ENCODE results near the gene POU6F2.

POU6F2 gene

DNA sequence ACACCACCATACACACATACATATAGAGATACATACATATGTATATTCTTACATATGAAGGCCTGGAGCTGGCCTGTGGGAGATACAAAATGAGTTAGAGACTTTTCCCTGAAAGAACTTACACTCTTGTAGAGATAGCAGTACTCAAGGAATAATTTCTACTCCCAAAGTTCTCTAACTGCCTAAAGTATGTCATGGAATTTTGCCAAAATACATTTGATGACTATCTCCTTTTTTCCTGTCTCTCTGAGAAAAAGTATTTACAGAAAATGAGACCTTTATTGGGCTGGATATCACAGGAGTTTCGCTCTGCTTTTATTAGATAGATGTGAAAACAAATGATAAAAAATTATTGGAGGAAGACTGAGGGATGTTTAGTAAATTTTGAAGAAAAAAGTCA is 220.1 kb downstream of the POU6F2 start:
- peak overlapping the region; percentile 43 for H3K27ac ChIP-seq
- TF ChIP-seq, protein P1, sequence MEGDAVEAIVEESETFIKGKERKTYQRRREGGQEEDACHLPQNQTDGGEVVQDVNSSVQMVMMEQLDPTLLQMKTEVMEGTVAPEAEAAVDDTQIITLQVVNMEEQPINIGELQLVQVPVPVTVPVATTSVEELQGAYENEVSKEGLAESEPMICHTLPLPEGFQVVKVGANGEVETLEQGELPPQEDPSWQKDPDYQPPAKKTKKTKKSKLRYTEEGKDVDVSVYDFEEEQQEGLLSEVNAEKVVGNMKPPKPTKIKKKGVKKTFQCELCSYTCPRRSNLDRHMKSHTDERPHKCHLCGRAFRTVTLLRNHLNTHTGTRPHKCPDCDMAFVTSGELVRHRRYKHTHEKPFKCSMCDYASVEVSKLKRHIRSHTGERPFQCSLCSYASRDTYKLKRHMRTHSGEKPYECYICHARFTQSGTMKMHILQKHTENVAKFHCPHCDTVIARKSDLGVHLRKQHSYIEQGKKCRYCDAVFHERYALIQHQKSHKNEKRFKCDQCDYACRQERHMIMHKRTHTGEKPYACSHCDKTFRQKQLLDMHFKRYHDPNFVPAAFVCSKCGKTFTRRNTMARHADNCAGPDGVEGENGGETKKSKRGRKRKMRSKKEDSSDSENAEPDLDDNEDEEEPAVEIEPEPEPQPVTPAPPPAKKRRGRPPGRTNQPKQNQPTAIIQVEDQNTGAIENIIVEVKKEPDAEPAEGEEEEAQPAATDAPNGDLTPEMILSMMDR (conservative IDR thresholded peaks at IDR 0.05): no peak

DNA sequence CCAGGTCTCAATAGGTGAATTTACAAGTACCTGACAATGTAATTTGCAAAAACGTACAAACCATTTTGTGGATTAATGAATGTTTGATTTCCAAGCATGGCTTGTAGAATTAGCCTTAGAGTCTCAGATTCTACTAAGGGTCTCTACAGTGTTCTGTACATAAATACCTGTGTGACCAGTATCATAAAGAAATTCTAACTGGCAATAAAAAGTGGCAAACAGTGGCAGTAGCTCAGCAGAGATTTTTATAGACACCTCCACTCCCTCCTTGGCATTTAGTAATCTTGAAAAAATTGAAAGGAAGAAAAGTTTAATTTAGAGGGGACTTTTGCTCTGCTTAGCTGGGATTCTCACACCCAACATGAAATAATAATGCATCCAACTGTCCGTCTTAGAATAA is 220.8 kb downstream of the POU6F2 start:
- H3K27ac ChIP-seq: peak overlapping the region; percentile 43
- TF ChIP-seq, protein P1 (conservative IDR thresholded peaks at IDR 0.05): no peak

DNA sequence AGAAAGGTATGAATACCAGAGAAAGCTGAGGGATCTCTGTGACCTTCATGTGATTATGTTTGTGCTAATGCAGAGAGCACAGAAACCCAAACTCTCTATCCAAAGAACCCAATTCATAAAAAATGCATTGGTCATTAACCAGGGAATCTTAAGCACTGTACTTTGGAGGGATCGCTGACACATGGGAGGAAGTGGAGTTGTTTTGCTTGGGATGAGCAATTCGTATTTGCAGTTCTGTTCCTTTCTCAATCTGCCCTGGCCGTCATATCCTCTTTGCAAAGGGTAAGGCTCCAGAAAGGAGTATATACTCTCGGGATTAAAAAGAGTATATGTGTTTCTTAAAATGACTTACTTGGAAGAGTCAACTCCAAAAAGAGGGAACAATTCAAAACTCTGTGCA is 221.3 kb downstream of the POU6F2 start:
- peak overlapping the region; percentile 43 for H3K27ac ChIP-seq
- TF ChIP-seq, protein P1 (conservative IDR thresholded peaks at IDR 0.05): no peak

DNA sequence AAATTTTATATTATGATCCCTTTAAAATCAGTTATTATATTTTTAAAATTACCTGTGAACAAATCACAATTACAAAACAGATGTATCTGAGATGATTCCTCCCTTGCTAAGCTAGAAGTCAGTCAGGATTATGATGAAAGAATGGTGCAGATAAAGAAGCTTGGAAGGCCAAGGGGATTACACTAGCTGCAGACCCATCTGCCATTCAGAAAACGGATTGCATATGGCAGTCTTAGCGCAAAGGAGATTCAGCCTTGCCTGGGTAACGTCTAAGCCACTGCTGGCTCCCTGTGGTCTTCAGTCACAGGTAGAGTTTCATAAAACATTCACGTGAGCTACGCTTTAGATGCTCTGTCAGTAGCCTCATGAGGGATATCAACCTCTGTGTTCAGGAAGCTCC is 222.2 kb downstream of the POU6F2 start:
- TF ChIP-seq, protein P1 (conservative IDR thresholded peaks at IDR 0.05): no peak
- no peak overlapping the region for H3K27ac ChIP-seq

DNA sequence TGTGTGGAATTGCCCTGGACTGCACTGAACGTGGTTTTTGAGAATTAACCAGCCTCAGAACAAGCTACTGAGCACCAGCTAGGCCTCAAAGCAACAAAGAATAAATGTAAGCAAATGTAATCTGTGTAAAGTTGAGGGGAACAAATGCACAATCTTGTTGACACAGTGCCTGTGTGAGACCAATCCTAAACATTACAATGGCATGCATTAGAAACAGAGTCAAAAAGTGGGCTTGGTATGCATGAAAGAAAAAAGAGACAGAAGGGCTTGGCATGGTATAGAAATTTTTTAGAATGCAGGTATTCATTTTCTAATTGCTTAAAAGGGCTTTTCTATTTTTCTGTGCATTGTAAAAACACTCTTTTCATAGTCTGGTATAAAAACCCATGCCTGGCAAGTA is 224.3 kb downstream of the POU6F2 start:
- TF ChIP-seq, protein P1 (conservative IDR thresholded peaks at IDR 0.05): no peak
- no peak overlapping the region for H3K27ac ChIP-seq

DNA sequence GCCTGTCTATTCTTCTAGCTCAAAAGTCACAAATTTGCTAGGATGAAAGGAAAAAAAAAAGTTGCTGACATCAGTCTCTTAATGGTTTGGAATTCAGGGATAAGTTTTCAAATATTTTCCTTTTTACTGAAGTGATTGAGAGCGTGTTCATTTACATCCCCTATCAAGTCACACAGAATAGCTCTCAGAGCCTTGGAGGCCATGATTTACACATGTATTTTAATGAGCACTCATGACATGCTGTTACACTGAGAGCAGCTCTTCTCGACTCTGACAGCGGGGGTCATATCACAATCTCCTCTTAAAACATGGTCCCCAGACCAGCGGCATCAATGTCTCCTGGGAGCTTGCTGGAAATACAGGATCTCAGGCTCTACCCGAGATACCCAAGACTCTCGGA is 232.7 kb downstream of the POU6F2 start:
- no peak overlapping the region for H3K27ac ChIP-seq
- TF ChIP-seq, protein P1 (conservative IDR thresholded peaks at IDR 0.05): no peak

DNA sequence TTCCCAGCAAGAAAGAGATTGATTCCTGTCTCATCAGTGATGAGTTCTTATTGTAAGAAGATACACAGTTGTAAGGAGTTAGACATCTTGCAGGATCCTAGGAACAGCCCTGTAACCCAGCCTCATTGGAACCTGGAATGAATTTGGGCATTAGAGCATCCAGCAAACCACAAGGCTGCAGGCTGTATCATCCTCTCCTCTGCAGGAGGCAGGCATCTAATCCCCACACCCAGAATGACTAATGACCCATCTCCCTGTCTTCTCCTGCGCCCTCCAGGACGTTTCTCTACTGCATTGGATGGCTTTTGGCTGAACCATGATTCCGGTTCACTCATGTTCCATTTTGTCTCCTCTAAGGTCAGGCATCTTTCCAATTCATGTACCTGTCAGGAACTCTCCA is 233.9 kb downstream of the POU6F2 start:
- TF ChIP-seq, protein P1 (conservative IDR thresholded peaks at IDR 0.05): no peak
- H3K27ac ChIP-seq: no peak overlapping the region

DNA sequence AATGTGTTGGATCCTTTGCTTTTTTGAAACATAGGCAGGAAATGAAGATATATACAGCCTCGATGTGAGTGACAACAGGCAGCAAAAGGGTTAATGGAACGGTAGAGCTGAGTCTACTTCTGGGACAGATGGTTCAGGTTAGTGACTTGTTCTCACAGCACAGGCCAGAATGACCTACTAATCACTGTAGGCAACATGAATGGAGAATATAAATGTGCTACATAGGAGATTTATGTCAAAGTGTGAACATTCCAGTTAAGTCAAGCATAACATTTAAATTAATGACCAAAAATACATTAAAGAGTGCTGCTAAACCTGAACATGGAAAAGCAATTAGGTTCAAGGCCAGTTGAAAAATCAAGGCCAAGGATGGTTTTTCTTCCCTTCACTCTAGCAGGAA is 235.2 kb downstream of the POU6F2 start:
- H3K27ac ChIP-seq: no peak overlapping the region
- TF ChIP-seq, protein P1 (conservative IDR thresholded peaks at IDR 0.05): no peak

Data from VCaP (cell line).